Neuron (in vitro differentiated cells): ENCODE results near the gene ABCG2.

Experiments used
- H2AFZ ChIP-seq: one replicate; pipeline ENCODE4 v1.6.1; 2013; ENCODE audit warnings: low read depth, mild to moderate bottlenecking, inconsistent platforms, low read length, moderate library complexity
- H3K27me3 ChIP-seq: one replicate; pipeline ENCODE4 v1.6.1; 2013; ENCODE audit warnings: low read length; ENCODE audit not compliant: insufficient read depth
- H3K36me3 ChIP-seq: one replicate; pipeline ENCODE4 v1.6.1; 2013; ENCODE audit warnings: low read length; ENCODE audit not compliant: insufficient read depth
- H3K4me1 ChIP-seq: one replicate; pipeline ENCODE4 v1.6.1; 2013; ENCODE audit warnings: low read length; ENCODE audit not compliant: insufficient read depth
- H3K4me3 ChIP-seq: 2 replicates; pipeline ENCODE4 v1.5.1; 2013; ENCODE audit warnings: mild to moderate bottlenecking, low read length, moderate library complexity
- H3K9me3 ChIP-seq: one replicate; pipeline ENCODE4 v1.6.1; 2013; ENCODE audit warnings: low read length

ABCG2 gene

GRCh38 chr4:88070031-88070430 lies 88.4 kb downstream of the ABCG2 start:
- H3K9me3 ChIP-seq, result peaks cover 14% of the 10 kb centered on the region
- no peak overlapping the region for H2AFZ ChIP-seq
- H3K36me3 ChIP-seq, result peaks cover 76% of the 10 kb centered on the region
- H3K4me1 ChIP-seq, result no peaks in the 10 kb centered on the region
- H3K4me3 ChIP-seq, result no peak overlapping the region
- no peaks in the 10 kb centered on the region for H3K27me3 ChIP-seq

- Histone ChIP-seq H2AFZ (no peak overlapping the region), H3K27me3 (no peaks in the 10 kb centered on the region), H3K4me3 (no peak overlapping the region), H3K36me3 (peaks cover 77% of the 10 kb centered on the region), H3K9me3 (peaks cover 12% of the 10 kb centered on the region), H3K4me1 (no peaks in the 10 kb centered on the region)
Observed at GRCh38 chr4:88064410-88064809, 94.0 kb downstream of the ABCG2 start.

DNA sequence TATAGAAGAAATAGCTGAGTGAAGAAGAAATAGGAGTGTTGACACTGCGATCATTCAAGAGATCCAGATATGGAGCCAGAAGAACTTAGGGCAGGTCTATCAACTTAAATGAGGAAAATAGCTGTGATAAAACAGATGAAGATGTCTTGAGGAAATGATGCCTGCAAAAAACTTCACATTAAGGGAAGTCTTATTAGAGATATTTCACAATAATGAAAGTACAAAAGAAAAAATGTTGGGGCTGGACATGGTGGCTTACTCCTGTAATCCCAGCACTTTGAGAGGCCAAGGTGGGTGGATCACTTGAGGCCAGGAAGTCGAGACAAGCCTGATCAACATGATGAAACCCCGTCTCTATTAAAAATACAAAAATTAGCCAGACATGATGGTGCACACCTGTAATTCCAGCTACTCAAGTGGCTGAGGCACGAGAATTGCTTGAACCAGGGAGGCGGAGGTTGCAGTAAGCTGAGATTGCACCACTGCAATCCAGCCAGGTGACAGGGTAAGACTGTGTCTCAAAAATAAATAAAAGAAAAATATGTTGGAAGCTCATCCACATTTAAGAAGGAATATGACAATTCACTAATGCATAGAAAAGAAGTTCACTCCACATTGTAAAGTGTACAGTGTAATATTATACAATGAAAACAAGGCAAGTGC lies 94.7 kb downstream of the ABCG2 start:
- Histone ChIP-seq H3K4me3 (no peak overlapping the region), H3K27me3 (no peaks in the 10 kb centered on the region), H2AFZ (no peak overlapping the region), H3K4me1 (no peaks in the 10 kb centered on the region), H3K9me3 (peaks cover 12% of the 10 kb centered on the region), H3K36me3 (peaks cover 78% of the 10 kb centered on the region)

- Histone ChIP-seq H3K4me1 (no peaks in the 10 kb centered on the region), H3K4me3 (no peak overlapping the region), H3K27me3 (no peaks in the 10 kb centered on the region), H3K9me3 (peaks cover 8% of the 10 kb centered on the region), H2AFZ (no peak overlapping the region), H3K36me3 (peaks cover 79% of the 10 kb centered on the region)
Observed at GRCh38 chr4:88062843-88063242, 95.6 kb downstream of the ABCG2 start.

DNA sequence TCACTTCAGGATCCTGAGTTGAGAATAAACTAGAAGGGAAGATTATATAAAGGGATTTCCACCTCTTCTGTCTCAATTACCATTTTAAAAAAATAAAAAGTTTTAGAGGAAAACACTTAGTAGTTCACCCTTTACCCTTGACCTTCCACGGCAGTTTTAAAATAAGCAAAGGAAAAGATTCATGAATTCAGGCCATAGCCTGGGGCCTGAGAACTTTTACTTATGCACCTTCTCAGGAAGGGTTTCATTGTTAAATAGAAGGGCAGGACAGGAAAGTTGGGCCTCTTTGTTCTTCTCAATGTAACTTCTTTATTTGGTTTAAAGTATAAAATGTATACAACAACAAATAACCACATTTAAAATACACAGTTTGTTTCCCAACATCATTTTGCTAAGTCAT lies 96.1 kb downstream of the ABCG2 start:
- Histone ChIP-seq H3K4me3 (no peak overlapping the region), H2AFZ (no peak overlapping the region), H3K4me1 (no peaks in the 10 kb centered on the region), H3K36me3 (peaks cover 77% of the 10 kb centered on the region), H3K9me3 (peaks cover 2% of the 10 kb centered on the region), H3K27me3 (no peaks in the 10 kb centered on the region)

- Histone ChIP-seq H3K36me3 (peaks cover 80% of the 10 kb centered on the region), H2AFZ (no peak overlapping the region), H3K9me3 (no peaks in the 10 kb centered on the region), H3K4me3 (no peak overlapping the region), H3K4me1 (no peaks in the 10 kb centered on the region), H3K27me3 (no peaks in the 10 kb centered on the region)
Observed at GRCh38 chr4:88060431-88060830, 98.0 kb downstream of the ABCG2 start.

DNA sequence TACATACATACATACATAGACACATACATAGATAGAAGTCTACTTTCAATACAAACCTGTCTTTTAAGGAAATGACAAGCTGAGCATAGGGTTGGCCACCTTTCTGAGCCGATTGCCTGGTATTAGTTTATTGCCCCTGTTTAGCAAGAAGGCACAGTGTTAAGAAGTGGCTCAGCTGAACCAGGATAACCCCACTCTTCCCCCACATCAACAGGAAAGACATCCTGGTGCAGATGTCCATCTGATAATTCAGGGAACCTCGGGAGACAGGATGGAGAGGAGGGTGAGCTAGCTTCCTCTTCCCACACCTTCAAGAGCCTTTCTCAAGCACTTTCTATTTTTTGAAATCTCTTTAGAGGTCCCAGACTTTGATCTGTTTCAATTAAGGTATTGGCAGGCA lies 98.7 kb downstream of the ABCG2 start:
- Histone ChIP-seq H3K27me3 (no peaks in the 10 kb centered on the region), H3K4me3 (no peak overlapping the region), H3K4me1 (no peaks in the 10 kb centered on the region), H3K36me3 (peaks cover 75% of the 10 kb centered on the region), H2AFZ (no peak overlapping the region), H3K9me3 (no peaks in the 10 kb centered on the region)

- no peaks in the 10 kb centered on the region for H3K27me3 ChIP-seq
- H3K4me3 ChIP-seq, result no peak overlapping the region
- no peaks in the 10 kb centered on the region for H3K4me1 ChIP-seq
- no peaks in the 10 kb centered on the region for H3K9me3 ChIP-seq
- no peak overlapping the region for H2AFZ ChIP-seq
- H3K36me3 ChIP-seq, result peaks cover 71% of the 10 kb centered on the region
Observed at GRCh38 chr4:88058295-88058694, 100.1 kb downstream of the ABCG2 start.

GRCh38 chr4:88054901-88055300 lies 103.5 kb downstream of the ABCG2 start:
- no peak overlapping the region for H3K4me3 ChIP-seq
- H3K4me1 ChIP-seq, result no peaks in the 10 kb centered on the region
- no peak overlapping the region for H2AFZ ChIP-seq
- no peaks in the 10 kb centered on the region for H3K9me3 ChIP-seq
- peaks cover 78% of the 10 kb centered on the region for H3K36me3 ChIP-seq
- H3K27me3 ChIP-seq, result no peaks in the 10 kb centered on the region

GRCh38 chr4:88054229-88054628 lies 104.2 kb downstream of the ABCG2 start:
- Histone ChIP-seq H3K4me3 (no peak overlapping the region), H3K4me1 (no peaks in the 10 kb centered on the region), H3K27me3 (no peaks in the 10 kb centered on the region), H3K9me3 (no peaks in the 10 kb centered on the region), H2AFZ (no peak overlapping the region), H3K36me3 (peaks cover 74% of the 10 kb centered on the region)

DNA sequence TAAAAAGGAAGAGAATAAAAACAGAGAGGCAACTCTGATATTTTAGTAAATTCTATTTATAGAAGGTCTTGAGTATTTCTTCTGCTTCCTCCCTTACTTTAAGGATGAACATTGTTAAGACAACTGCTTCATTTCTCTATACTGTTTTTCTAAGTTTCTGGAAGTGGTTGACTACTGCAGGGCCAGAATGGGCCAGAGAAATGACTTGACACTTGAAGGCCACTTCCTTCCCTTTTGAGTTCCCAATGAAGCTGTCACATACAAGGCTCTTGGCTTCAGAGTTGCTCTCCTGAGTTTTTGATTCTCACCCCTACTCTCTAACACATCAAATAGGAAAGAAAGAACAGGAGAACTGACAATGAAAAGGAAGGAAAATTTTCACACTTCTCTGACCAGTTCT lies 113.4 kb downstream of the ABCG2 start:
- H3K27me3 ChIP-seq, result no peaks in the 10 kb centered on the region
- H3K4me1 ChIP-seq, result no peaks in the 10 kb centered on the region
- H3K36me3 ChIP-seq, result peaks cover 88% of the 10 kb centered on the region
- H3K9me3 ChIP-seq, result no peaks in the 10 kb centered on the region
- no peak overlapping the region for H2AFZ ChIP-seq
- H3K4me3 ChIP-seq, result no peak overlapping the region

DNA sequence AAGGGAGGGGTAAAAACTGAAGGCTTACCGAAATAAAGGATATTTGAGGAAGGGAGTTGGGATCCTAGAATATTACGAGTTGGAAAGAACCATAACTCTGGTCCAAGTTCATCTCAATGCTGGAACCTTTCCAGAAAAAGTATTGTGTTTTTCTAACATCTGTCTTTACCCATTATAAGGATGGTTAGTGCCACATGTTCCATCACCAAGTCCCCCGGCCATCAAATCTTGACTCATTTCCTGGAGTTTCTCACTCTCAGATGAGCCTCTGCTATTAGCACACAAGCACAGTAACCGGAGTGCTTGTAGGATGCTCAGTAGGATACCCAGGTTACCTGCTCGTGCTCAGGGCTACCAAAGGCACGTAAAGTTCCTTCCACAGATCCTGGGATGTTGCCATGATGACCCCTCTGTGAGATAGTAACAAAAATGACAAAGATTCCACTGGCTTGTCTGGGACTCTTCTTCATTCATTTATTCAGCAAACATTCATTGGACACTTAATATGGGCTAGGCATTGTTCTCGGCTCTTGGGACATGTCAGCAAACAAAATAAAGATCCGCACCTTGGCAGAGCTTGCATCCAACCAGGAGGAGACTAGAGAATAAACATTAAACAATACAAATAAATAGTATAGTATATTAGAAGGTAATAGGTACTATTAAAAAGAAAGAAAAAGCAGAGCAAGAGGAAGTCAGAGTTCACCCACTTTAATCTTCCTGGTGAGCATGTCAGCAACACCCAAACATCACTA lies 114.7 kb downstream of the ABCG2 start:
- H3K36me3 ChIP-seq, result peaks cover 92% of the 10 kb centered on the region
- no peaks in the 10 kb centered on the region for H3K4me1 ChIP-seq
- H3K27me3 ChIP-seq, result no peaks in the 10 kb centered on the region
- no peak overlapping the region for H2AFZ ChIP-seq
- H3K9me3 ChIP-seq, result no peaks in the 10 kb centered on the region
- no peak overlapping the region for H3K4me3 ChIP-seq

GRCh38 chr4:88043001-88043400 lies 115.4 kb downstream of the ABCG2 start:
- H3K4me1 ChIP-seq, result no peaks in the 10 kb centered on the region

More at GRCh38 chr4:88043001-88043400, 115.4 kb downstream of the ABCG2 start:
- Histone ChIP-seq H2AFZ (no peak overlapping the region), H3K36me3 (peaks cover 93% of the 10 kb centered on the region), H3K9me3 (no peaks in the 10 kb centered on the region), H3K27me3 (no peaks in the 10 kb centered on the region), H3K4me3 (no peak overlapping the region)
